Effector CD8-positive, alpha-beta T cell (primary cell): ENCODE results near the gene SEC14L2.
A peak's percentile ranks its signal among the peaks of the same experiment; 100 is the strongest.
"Not testable (repeated sequence)": the region's sequence is repeated elsewhere in the genome, so short reads cannot be mapped to it uniquely, and the experiment has no call there.

ENCODE experiments used
- DNase-seq: peaks from one replicate; lab custom pipeline; 2025; lab: John Stamatoyannopoulos, UW

The SEC14L2 gene

GRCh38 chr22:30426388-30427353 lies 29.9 kb downstream of the SEC14L2 start:
- peak; percentile 74 for DNase-seq

DNA sequence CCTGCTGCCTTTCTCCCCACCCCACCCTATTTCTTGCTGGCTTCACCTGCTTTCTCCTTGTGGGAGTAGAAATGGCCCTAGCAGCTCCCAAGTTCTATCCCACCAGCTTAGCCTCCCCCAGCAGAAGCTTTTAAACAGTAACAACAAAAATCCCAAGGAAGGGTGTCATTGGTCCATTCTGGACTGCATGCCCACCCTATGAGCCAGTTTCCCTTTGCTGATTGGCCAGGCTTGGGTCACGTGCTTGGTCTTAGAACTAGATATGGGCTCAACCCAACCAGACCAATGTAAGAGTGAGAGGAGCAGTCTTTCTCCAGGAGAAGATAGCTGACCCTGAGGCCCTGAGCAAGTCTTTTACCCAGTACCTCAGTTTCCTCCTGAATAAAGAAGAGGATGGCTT lies 31.1 kb downstream of the SEC14L2 start:
- no peak for DNase-seq

- no peak for DNase-seq
Measured at GRCh38 chr22:30429887-30430286, 33.1 kb downstream of the SEC14L2 start.

GRCh38 chr22:30430933-30431332 lies 34.1 kb downstream of the SEC14L2 start:
- no peak for DNase-seq

DNA sequence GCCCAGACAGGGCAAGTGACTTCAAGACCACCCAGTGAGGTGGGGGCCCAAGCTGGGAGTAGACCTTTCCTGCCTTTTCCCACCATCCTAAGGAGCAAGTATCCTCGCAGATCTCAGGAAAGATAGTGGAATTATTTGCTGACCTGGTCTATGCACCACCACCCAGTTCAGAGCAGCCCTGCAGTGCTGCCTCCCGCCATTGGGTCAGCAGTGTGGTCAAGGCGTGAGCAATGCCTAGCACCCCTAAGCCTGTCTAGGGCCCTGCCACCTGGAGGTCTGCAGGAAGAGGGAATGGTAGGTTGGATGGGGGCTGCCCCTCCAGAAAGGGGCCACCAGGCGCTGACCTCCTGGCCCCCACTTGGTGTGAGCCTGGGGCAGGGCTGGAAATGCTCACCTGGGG lies 35.3 kb downstream of the SEC14L2 start:
- DNase-seq: no peak

GRCh38 chr22:30432520-30432919 lies 35.7 kb downstream of the SEC14L2 start:
- no peak for DNase-seq

- DNase-seq: no peak
Measured at GRCh38 chr22:30433227-30433626, 36.4 kb downstream of the SEC14L2 start.

- DNase-seq: no peak
Measured at GRCh38 chr22:30433773-30434172, 37.0 kb downstream of the SEC14L2 start.

GRCh38 chr22:30434843-30435242 lies 38.0 kb downstream of the SEC14L2 start:
- DNase-seq: no peak

GRCh38 chr22:30435674-30436126 lies 38.9 kb downstream of the SEC14L2 start:
- peak; percentile 78 for DNase-seq

DNA sequence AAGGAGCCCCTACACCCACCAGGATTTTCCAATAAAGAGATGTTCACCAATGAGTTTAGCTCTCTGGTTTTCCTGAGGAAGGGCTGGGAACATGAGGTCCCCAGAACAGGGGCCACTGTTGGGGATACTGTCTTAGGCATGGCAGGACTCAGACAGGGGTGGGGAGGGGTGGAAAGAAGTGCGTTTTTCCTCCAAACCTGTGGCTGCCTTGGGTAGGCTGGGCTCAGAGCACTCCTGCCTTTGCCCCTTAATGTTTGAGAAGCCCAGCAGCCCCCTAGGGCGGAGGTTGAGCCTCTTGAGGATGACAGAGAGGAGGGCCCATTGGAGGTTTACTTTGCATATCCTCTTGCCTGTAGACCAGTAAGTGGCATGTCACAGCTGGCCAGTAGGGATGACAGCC lies 39.4 kb downstream of the SEC14L2 start:
- no peak for DNase-seq

DNA sequence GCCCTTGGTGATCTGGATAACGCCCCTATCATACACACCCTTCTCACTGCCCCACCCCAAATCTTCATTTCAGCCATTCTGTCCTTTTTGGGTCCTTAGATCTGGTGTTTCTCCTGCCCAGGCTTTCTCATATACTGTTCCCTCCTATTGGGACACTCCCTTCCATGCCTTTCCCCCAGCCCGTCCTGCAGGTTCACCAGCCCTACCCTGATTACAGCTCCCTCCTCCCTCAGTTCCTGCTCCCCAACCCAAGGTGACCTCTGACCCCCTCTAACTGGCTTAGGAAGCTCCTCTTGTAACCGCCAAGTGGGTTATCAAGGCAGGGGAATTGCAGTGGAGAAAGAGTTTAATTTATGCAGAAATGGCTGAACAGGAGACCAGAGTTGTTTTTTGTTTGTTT lies 41.7 kb downstream of the SEC14L2 start:
- no peak for DNase-seq

DNA sequence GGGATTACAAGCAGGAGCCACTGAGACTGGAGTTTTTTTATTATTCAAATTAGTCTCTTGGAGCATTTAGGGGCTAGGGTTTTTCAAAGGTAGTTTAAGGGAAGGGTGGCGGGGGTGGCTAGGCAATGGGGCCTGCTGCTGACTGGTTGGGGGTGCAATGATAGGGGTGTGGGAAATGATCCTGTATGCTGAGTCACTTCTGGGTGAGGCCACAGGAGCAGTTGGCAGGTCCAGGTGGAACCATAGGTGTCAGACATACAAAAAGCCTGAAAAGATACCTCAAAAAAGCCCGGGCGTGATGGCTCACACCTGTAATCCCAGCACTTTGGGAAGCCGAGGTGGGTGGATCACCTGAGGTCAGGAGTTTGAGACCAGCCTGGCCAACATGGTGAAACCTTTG lies 42.4 kb downstream of the SEC14L2 start:
- DNase-seq: no peak

DNA sequence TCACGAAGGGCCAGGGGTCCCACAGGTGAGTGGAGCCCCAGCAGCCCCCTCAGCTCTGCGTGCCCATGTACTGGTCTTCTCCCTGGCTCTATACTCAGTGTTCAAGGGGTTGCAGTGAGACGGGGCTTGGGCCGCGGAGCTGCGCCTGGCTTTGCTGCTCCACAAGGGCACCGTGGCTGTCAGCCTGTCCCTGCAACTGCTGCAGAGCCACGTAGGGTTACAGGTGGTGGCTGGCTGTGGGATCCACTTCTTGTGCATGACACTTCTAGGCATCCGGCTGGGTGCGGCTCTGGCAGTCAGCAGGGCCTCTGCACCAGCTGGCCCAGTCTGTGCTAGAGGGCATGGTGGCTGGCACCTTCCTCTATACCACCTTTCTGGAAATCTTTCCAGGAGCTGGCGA lies 43.0 kb downstream of the SEC14L2 start:
- DNase-seq: no peak

DNA sequence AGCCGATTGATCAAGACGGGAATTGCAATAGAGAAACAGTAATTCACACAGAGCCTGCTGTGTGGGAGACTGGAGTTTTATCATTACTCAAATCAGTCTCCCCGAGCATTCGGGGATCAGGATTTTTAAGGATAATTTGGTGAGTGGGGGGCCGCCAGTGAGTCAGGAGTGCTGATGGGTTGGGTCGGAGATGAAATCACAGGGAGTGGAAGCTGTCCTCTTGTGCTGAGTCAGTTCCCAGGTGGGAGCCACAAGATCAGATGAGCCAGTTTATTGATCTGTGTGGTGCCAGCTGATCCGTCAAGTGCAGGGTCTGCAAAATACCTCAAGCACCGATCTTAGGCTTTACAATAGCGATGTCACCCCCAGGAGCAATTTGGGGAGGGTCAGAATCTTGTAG lies 44.3 kb downstream of the SEC14L2 start:
- DNase-seq: no peak

DNA sequence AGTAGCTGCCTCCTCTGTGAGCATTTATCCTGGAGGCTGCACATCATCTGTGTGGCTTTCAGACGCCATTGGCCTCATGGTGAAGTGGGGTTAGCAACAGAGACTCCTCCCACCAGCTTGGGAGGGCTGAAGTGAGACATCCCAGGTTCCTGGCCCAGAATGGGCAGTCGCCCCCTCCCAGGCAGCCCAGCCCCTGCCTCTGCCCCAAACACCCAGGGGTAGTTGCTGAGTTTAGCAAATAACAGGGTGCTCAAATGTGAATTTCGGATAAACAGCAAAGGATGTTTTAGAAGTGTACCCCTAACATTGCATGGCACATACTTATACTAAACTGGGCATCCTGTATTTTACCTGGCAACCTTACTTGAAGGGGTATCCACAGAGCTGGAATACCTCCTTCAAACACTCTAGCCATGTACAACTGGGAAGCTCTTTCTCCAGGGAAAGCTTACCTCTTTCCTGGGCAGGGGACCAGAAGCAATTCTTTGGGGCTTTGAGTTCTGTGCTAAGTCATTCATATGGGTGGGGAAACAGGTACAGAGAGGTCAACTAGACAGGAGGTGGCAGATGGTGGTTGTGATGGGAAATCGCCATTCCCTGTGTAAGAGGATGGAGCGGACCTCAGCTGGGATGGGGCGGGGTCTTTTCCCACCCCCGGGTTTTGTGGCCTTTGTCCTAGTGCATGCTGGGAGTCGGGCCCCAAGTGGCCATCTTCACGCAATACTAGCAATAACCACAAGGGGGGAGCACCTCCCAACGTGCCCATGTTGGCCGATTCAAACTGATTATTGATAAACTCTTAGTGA lies 48.0 kb downstream of the SEC14L2 start:
- DNase-seq: peak; percentile 7

DNA sequence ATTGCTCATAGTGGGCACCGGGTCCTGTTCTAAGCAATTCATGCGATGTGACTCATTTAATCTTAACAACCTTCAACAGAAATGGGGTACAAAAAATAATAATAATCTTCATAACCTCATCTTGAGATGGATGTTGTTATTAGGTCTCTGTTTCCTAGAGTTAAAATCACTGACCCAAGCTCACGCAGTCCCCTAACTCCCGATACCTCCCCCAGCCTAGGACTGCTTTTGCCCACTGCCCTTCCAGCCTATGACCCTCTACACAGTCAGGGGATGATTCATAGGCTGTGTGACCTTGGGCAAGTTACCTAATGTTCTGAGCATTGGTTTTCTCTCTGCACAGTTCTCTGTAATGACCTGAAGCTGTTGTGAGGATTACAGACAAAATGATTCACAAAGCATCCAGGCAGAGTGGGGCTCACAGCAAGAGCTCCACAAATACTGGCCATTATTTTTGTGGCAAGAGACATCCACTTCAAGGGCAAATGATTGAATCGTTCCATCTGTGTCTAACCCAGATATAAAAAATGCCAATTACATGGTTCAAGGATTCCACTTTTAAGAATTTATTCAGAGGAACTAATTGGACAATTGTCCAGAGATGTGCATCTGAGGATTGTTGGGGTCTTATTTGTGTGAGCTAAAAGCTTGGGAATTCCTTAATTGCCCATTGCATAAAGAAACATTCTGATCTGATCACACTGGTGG lies 48.8 kb downstream of the SEC14L2 start:
- no peak for DNase-seq

DNA sequence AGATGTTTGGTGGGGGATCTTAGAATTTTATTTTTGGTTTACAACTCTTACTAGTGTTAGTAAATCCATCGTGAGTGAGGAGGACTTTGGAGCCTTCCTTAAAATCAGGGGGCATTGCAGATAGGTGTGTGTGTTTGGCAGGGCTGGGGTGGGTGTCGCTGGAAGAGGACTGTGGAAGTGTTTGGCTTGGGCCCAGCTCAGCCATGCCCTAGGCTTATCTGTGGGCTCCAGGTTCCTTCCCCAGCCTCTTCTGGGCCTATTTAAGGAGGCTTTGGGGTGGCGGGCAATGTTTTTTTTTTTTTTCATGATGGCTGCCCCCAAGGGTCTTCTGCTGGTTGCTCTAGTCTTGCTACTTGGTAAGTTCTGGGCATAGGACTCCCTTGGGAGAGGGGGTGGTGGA lies 50.8 kb downstream of the SEC14L2 start:
- no peak for DNase-seq

DNA sequence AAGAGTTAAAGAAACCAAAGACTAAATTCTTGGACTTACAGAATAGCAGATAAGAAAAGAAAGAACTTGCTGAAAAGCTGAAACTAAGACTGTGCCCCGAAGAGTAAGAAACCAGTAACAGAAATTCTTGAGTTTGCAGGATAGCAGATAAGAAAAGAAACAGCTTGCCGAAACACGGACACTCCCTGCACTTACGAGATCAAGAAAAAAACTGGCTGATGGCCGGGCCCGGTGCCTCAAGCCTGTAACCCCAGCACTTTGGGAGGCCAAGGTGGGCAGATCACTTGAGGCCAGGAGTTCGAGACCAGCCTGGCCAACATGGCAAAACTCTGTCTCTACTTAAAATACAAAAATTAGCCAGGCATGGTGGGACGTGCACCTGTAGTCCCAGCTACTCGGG lies 54.7 kb downstream of the SEC14L2 start:
- DNase-seq: not testable (repeated sequence)

GRCh38 chr22:30452861-30453260 lies 56.0 kb downstream of the SEC14L2 start:
- no peak for DNase-seq

- no peak for DNase-seq
Measured at GRCh38 chr22:30453731-30454510, 57.1 kb downstream of the SEC14L2 start.
